ENCODE measurements around the gene ATF6B. TPM values are rescaled to one million over a fixed set of nuclear protein-coding genes. Genes with fewer than 3 reads are reported as not detected.

Gene ATF6B
- total RNA-seq, 1 donor from 2014 or later, result 83.7 TPM

GRCh38 chr6:32175322-32175710, 47.3 kb upstream of the ATF6B start:
- H3K36me3 ChIP-seq, result peaks cover 17% of the 10 kb centered on the region
- peak overlapping the region; percentile 94 for H3K27ac ChIP-seq
- H3K4me3 ChIP-seq, result peak overlapping the region; percentile 76
- no peaks in the 10 kb centered on the region for H3K27me3 ChIP-seq (ENCODE audit: low read depth)
- H3K4me1 ChIP-seq, result peaks cover 45% of the 10 kb centered on the region
- DNase-seq (no peak), ATAC-seq (no peak)
- H3K9me3 ChIP-seq, result no peaks in the 10 kb centered on the region
- no peak for TF ChIP-seq CTCF (IDR thresholded peaks at IDR 0.05)
- intact Hi-C loops (cut with DNase I), result no loop called here

GRCh38 chr6:32174416-32174815, 46.4 kb upstream of the ATF6B start:
- Histone ChIP-seq H3K9me3 (no peaks in the 10 kb centered on the region), H3K27me3 (ENCODE audit: low read depth) (no peaks in the 10 kb centered on the region), H3K36me3 (peaks cover 17% of the 10 kb centered on the region), H3K27ac (no peak overlapping the region), H3K4me1 (peaks cover 37% of the 10 kb centered on the region), H3K4me3 (no peak overlapping the region)
- intact Hi-C loops (cut with DNase I), result no loop called here
- no peak for TF ChIP-seq CTCF (IDR thresholded peaks at IDR 0.05)
- ATAC-seq (no peak), DNase-seq (no peak)

GRCh38 chr6:32173051-32173727, 45.1 kb upstream of the ATF6B start:
- H3K9me3 ChIP-seq, result no peaks in the 10 kb centered on the region
- no peaks in the 10 kb centered on the region for H3K27me3 ChIP-seq (ENCODE audit: low read depth)
- H3K27ac ChIP-seq, result no peak overlapping the region
- ATAC-seq (no peak), DNase-seq (no peak)
- H3K4me1 ChIP-seq, result peaks cover 29% of the 10 kb centered on the region
- intact Hi-C loops (cut with DNase I), result no loop called here
- no peak overlapping the region for H3K4me3 ChIP-seq
- no peak for TF ChIP-seq CTCF (IDR thresholded peaks at IDR 0.05)
- H3K36me3 ChIP-seq, result peaks cover 26% of the 10 kb centered on the region

GRCh38 chr6:32171234-32171633, 43.2 kb upstream of the ATF6B start:
- H3K27ac ChIP-seq, result no peak overlapping the region
- no peaks in the 10 kb centered on the region for H3K27me3 ChIP-seq (ENCODE audit: low read depth)
- no peak for TF ChIP-seq CTCF (IDR thresholded peaks at IDR 0.05)
- DNase-seq (no peak), ATAC-seq (no peak)
- H3K4me3 ChIP-seq, result no peak overlapping the region
- peaks cover 18% of the 10 kb centered on the region for H3K4me1 ChIP-seq
- H3K36me3 ChIP-seq, result peaks cover 46% of the 10 kb centered on the region
- intact Hi-C loops (cut with DNase I), result no loop called here
- H3K9me3 ChIP-seq, result no peaks in the 10 kb centered on the region

- Histone ChIP-seq H3K4me1 (peaks cover 14% of the 10 kb centered on the region), H3K9me3 (no peaks in the 10 kb centered on the region), H3K27me3 (ENCODE audit: low read depth) (no peaks in the 10 kb centered on the region), H3K4me3 (no peak overlapping the region), H3K36me3 (peaks cover 53% of the 10 kb centered on the region), H3K27ac (no peak overlapping the region)
- DNase-seq, result no peak
- intact Hi-C loops (cut with DNase I), result no loop called here
- no peak for ATAC-seq
- no peak for TF ChIP-seq CTCF (IDR thresholded peaks at IDR 0.05)
These were observed 42.2 kb upstream of the ATF6B start for GRCh38 chr6:32170294-32170693.

Measured in lower lobe of right lung (tissue), 2 donors.